HEK293 (cell line): ENCODE data around the gene CST7.

Source experiments
- CTCF ChIP-seq: fragments of 450-650 bp; formaldehyde crosslinking; IDR thresholded peaks from 2 replicates; pipeline ENCODE4 v1.5.1; 2016; ENCODE audit warnings: missing biosample characterization, missing genetic modification characterization
- KLF10 ChIP-seq: fragments of 450-650 bp; IDR thresholded peaks from 2 replicates; pipeline ENCODE4 v1.5.1; 2018; ENCODE audit warnings: missing biosample characterization, mild to moderate bottlenecking, missing genetic modification characterization
- PBX3 ChIP-seq: sonication (generic); formaldehyde crosslinking; IDR thresholded peaks from 2 replicates; pipeline ENCODE4 v1.8.1; 2022; ENCODE audit warnings: mild to moderate bottlenecking, moderate library complexity, missing genetic modification reagents
- TCF7L2 ChIP-seq: IDR thresholded peaks from 2 replicates; pipeline ENCODE4 v1.6.1; 2011; ENCODE audit warnings: low read depth, mild to moderate bottlenecking, inconsistent platforms, low read length, moderate library complexity, borderline replicate concordance
- ZNF121 ChIP-seq: fragments of 450-650 bp; formaldehyde crosslinking; IDR thresholded peaks from 2 replicates; pipeline ENCODE4 v1.5.1; 2016; ENCODE audit warnings: missing biosample characterization, missing genetic modification characterization
- ZNF132 ChIP-seq: fragments of 450-650 bp; formaldehyde crosslinking; IDR thresholded peaks from 2 replicates; pipeline ENCODE4 v1.5.1; 2017; ENCODE audit warnings: missing biosample characterization, missing genetic modification characterization, borderline replicate concordance
- ZNF202 ChIP-seq: fragments of 450-650 bp; formaldehyde crosslinking; IDR thresholded peaks from 2 replicates; pipeline ENCODE4 v1.5.1; 2016; ENCODE audit warnings: missing biosample characterization, missing genetic modification characterization, borderline replicate concordance
- ZNF24 ChIP-seq: fragments of 450-650 bp; formaldehyde crosslinking; IDR thresholded peaks from 2 replicates; pipeline ENCODE4 v1.5.1; 2016; ENCODE audit warnings: missing biosample characterization, missing genetic modification characterization
- ZNF623 ChIP-seq: fragments of 450-650 bp; formaldehyde crosslinking; IDR thresholded peaks from 2 replicates; pipeline ENCODE4 v1.5.1; 2016; ENCODE audit warnings: missing biosample characterization, missing genetic modification characterization
- ZSCAN18 ChIP-seq: fragments of 450-650 bp; formaldehyde crosslinking; IDR thresholded peaks from 2 replicates; pipeline ENCODE4 v1.5.1; 2016; ENCODE audit warnings: missing biosample characterization, missing genetic modification characterization
- TF ChIP-seq, protein P1 (sequence below): fragments of 450-650 bp; formaldehyde crosslinking; IDR thresholded peaks from 2 replicates; pipeline ENCODE4 v1.5.1; 2016; ENCODE audit warnings: missing biosample characterization, missing genetic modification characterization

- no peak for TF ChIP-seq CTCF
- no peak for TF ChIP-seq ZNF24 (tag by site-specific recombination)
- TF ChIP-seq, protein P1, sequence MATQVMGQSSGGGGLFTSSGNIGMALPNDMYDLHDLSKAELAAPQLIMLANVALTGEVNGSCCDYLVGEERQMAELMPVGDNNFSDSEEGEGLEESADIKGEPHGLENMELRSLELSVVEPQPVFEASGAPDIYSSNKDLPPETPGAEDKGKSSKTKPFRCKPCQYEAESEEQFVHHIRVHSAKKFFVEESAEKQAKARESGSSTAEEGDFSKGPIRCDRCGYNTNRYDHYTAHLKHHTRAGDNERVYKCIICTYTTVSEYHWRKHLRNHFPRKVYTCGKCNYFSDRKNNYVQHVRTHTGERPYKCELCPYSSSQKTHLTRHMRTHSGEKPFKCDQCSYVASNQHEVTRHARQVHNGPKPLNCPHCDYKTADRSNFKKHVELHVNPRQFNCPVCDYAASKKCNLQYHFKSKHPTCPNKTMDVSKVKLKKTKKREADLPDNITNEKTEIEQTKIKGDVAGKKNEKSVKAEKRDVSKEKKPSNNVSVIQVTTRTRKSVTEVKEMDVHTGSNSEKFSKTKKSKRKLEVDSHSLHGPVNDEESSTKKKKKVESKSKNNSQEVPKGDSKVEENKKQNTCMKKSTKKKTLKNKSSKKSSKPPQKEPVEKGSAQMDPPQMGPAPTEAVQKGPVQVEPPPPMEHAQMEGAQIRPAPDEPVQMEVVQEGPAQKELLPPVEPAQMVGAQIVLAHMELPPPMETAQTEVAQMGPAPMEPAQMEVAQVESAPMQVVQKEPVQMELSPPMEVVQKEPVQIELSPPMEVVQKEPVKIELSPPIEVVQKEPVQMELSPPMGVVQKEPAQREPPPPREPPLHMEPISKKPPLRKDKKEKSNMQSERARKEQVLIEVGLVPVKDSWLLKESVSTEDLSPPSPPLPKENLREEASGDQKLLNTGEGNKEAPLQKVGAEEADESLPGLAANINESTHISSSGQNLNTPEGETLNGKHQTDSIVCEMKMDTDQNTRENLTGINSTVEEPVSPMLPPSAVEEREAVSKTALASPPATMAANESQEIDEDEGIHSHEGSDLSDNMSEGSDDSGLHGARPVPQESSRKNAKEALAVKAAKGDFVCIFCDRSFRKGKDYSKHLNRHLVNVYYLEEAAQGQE (tag by site-specific recombination), result no peak
- TF ChIP-seq ZSCAN18, result no peak
- TF ChIP-seq ZNF132, result no peak
- no peak for TF ChIP-seq ZNF202 (tag by site-specific recombination)
- no peak for TF ChIP-seq KLF10 (tag by site-specific recombination)
- TF ChIP-seq ZNF121 (tag by site-specific recombination), result no peak
- no peak for TF ChIP-seq TCF7L2
- TF ChIP-seq PBX3 (CRISPR knock-in tag), result no peak
- no peak for TF ChIP-seq ZNF623
These were observed 42.9 kb downstream of the CST7 start for GRCh38 chr20:24991897-24992486.
